ENCODE results near the gene C5orf34. TPM values are rescaled to one million over a fixed set of nuclear protein-coding genes. Genes with fewer than 3 reads are reported as not detected.

C5orf34 gene
- total and polyA plus RNA-seq, 9 of the 15 experiments (the other 6 are each of a cell fraction or from before 2014, with no cell fraction given), result 13.2 to 32.6 (median 20.7) TPM

DNA sequence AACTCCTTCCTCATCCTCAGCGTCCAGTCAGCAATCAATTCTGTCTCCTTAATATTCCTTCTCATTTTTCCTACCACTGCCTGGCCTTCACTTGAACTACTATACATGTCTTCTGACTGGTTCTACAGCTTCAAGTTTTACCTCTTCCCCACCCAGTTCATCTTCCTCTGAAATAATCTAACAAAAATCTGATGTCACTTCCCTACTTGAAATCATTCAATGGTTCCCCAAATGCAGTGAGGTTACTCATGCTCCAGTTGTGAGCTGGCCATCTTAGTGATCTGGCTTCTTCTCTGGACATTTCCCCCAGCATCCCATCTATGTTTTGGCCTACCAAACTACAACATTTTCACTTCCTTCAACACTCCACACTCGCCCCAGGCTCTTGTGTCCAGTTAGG lies 16.4 kb downstream of the C5orf34 start:
- Histone ChIP-seq H4K20me1 (replicated peaks; ENCODE audit: control insufficient read depth, insufficient read depth, low read length) (no peaks in the 10 kb centered on the region), H3K4me2 (ENCODE audit: insufficient read depth, low read length) (no peak overlapping the region), H3K36me3 (ENCODE audit: control insufficient read depth, insufficient read depth, low read length) (peaks cover 26% of the 10 kb centered on the region), H3K27me3 (ENCODE audit: control insufficient read depth in 2 of 2, insufficient read depth in 2 of 2, low read length in 2 of 2) (no peaks in the 10 kb centered on the region), H3K79me2 (ENCODE audit: control insufficient read depth, insufficient read depth, low read length) (no peaks in the 10 kb centered on the region), H3K9me1 (ENCODE audit: control insufficient read depth, insufficient read depth, low read length) (no peaks in the 10 kb centered on the region), H3K4me3 (no peak overlapping the region), H3K9ac (ENCODE audit: insufficient read depth in 1 of 2, low read depth in 2 of 2, low read length in 2 of 2) (no peak overlapping the region), H2AFZ (ENCODE audit: low read depth, low read length) (no peak overlapping the region), H3K27ac (ENCODE audit: extremely low read depth, low read depth, low read length) (no peak overlapping the region), H3K9me3 (replicated peaks; ENCODE audit: control insufficient read depth, insufficient read depth, low read depth, low read length) (no peaks in the 10 kb centered on the region), H3K4me1 (replicated peaks in 1 of 2; ENCODE audit: control insufficient read depth in 2 of 2, insufficient read depth in 2 of 2, low read length in 2 of 2) (no peaks in the 10 kb centered on the region)
- BruUV-seq (replicated peaks), result no TSS peak
- no peak for DNase-seq (ENCODE audit: extremely low read depth in 1 of 4, low spot score in 3 of 4)
- POLR2A ChIA-PET, result interaction anchor here (0.6 to 5.9 kb wide), 7 partner anchors 10 to 57 kb away, joined by 3 to 43 read pairs (median 3); partner anchors contain the start of genes C5orf34 and TMEM267
- in situ Hi-C loops (cut with MboI), result no loop called here
- WGBS (ENCODE audit: insufficient coverage, low coverage, missing lambda C conversion rate), result 65% methylated on average over 2 of the region's 2 CpGs
- no peak for FAIRE-seq
- TF ChIP-seq KAT7 (CRISPR knock-in tag; IDR thresholded peaks at IDR 0.05; ENCODE audit: borderline replicate concordance) (no peak), ESRRA (IDR thresholded peaks at IDR 0.05; ENCODE audit: borderline replicate concordance, low read depth) (no peak), ZNF165 (CRISPR knock-in tag; IDR thresholded peaks at IDR 0.05; ENCODE audit: borderline replicate concordance) (no peak), NFYB (IDR thresholded peaks at IDR 0.05; ENCODE audit: extremely low read depth, insufficient read length) (no peak), PCBP1 (IDR thresholded peaks at IDR 0.05; ENCODE audit: low read depth, low read length, poor library complexity, severe bottlenecking) (no peak), MIER1 (IDR thresholded peaks at IDR 0.05; ENCODE audit: low read depth) (no peak), SP2 (IDR thresholded peaks at IDR 0.05; ENCODE audit: extremely low read depth, low read depth, low read length, poor library complexity, severe bottlenecking) (no peak), ZNF212 (CRISPR knock-in tag; IDR thresholded peaks at IDR 0.05) (no peak)
- TF ChIP-seq, protein P1, sequence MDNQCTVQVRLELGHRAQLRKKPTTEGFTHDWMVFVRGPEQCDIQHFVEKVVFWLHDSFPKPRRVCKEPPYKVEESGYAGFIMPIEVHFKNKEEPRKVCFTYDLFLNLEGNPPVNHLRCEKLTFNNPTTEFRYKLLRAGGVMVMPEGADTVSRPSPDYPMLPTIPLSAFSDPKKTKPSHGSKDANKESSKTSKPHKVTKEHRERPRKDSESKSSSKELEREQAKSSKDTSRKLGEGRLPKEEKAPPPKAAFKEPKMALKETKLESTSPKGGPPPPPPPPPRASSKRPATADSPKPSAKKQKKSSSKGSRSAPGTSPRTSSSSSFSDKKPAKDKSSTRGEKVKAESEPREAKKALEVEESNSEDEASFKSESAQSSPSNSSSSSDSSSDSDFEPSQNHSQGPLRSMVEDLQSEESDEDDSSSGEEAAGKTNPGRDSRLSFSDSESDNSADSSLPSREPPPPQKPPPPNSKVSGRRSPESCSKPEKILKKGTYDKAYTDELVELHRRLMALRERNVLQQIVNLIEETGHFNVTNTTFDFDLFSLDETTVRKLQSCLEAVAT (IDR thresholded peaks at IDR 0.05), result no peak
- TF ChIP-seq, protein P2, sequence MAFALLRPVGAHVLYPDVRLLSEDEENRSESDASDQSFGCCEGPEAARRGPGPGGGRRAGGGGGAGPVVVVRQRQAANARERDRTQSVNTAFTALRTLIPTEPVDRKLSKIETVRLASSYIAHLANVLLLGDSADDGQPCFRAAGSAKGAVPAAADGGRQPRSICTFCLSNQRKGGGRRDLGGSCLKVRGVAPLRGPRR (CRISPR knock-in tag; IDR thresholded peaks at IDR 0.05), result no peak
- TF ChIP-seq, protein P3, sequence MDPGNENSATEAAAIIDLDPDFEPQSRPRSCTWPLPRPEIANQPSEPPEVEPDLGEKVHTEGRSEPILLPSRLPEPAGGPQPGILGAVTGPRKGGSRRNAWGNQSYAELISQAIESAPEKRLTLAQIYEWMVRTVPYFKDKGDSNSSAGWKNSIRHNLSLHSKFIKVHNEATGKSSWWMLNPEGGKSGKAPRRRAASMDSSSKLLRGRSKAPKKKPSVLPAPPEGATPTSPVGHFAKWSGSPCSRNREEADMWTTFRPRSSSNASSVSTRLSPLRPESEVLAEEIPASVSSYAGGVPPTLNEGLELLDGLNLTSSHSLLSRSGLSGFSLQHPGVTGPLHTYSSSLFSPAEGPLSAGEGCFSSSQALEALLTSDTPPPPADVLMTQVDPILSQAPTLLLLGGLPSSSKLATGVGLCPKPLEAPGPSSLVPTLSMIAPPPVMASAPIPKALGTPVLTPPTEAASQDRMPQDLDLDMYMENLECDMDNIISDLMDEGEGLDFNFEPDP (CRISPR knock-in tag; IDR thresholded peaks at IDR 0.05), result no peak
- TF ChIP-seq, protein P4, sequence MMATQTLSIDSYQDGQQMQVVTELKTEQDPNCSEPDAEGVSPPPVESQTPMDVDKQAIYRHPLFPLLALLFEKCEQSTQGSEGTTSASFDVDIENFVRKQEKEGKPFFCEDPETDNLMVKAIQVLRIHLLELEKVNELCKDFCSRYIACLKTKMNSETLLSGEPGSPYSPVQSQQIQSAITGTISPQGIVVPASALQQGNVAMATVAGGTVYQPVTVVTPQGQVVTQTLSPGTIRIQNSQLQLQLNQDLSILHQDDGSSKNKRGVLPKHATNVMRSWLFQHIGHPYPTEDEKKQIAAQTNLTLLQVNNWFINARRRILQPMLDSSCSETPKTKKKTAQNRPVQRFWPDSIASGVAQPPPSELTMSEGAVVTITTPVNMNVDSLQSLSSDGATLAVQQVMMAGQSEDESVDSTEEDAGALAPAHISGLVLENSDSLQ (IDR thresholded peaks at IDR 0.05), result no peak
- CTCF ChIA-PET (ENCODE audit: low intra/inter-chr PET ratio), result no interaction called here
- ATAC-seq, result no peak; the same call in 2 of the 3 replicates
- intact Hi-C loops (cut with micrococcal nuclease), result no loop called here

Data from K562 (cell line).